Fibroblast of skin of scalp (primary cell): ENCODE measurements around the gene AIMP1.
"Not testable (repeated sequence)": the region's sequence is repeated elsewhere in the genome, so short reads cannot be mapped to it uniquely, and the experiment has no call there.

Experiments
- DNase-seq: peaks from one replicate; pipeline ENCODE4 v3.0.0-alpha.2; 2013

The AIMP1 gene

GRCh38 chr4:106353786-106354185 lies 37.4 kb downstream of the AIMP1 start:
- DNase-seq: no peak

GRCh38 chr4:106355193-106355592 lies 38.8 kb downstream of the AIMP1 start:
- no peak for DNase-seq

GRCh38 chr4:106358899-106359298 lies 42.5 kb downstream of the AIMP1 start:
- peak; percentile 72 for DNase-seq

DNA sequence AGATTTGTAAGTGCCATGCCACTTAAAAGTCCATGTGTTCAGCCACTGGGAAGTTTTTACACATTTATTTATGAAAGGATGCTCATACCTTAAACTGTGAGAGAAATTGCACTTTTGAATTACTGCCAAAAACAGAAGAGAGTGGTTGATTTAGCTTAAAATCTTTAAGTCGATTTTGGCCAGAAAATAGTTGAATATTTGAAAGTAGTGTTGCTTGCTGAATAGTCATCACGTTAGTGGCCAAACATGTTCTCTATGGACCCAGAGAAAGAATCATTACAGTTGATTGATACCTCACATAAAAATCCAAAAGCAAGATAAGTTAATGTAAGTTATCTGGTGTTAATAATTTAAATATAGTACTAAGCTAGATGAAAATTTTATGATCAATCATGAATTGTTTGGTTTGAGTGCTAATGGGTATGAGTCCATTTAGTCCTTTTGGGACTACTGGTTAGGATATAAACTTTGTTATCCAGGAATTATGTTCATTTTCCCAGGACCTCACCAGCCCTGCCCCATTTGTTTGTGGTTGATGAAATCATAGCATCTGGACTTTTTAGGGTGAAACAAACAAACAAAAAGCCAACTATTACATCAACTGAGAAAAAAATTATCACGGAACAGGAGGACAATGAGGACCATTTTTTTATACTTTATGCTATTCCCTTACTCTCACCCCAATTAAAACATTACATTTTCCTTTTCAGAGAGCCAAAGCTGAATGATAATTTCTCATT lies 45.9 kb downstream of the AIMP1 start:
- DNase-seq: no peak

- DNase-seq: no peak
These were observed 47.9 kb downstream of the AIMP1 start for GRCh38 chr4:106364282-106364681.

- peak; percentile 91 for DNase-seq
These were observed 49.3 kb downstream of the AIMP1 start for GRCh38 chr4:106365613-106366012.

DNA sequence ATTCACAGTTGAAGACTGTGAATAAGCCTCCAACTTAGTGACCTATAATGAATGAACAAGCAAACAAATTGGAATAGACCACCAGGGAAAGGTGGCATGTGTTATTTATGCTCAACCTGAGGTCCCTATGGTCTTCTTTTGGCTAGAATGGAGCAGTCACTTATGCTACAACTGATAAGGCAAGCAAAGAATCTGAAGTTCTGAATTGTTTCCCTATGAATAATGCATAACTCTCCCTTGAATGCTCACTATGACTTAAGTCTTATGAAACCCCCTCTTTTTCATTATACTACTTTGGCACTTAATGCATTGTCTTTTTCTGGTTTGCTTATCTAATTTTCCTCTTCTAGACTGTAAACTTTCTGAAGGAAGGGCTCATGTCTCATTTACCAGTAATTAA lies 49.7 kb downstream of the AIMP1 start:
- peak; percentile 65 for DNase-seq

DNA sequence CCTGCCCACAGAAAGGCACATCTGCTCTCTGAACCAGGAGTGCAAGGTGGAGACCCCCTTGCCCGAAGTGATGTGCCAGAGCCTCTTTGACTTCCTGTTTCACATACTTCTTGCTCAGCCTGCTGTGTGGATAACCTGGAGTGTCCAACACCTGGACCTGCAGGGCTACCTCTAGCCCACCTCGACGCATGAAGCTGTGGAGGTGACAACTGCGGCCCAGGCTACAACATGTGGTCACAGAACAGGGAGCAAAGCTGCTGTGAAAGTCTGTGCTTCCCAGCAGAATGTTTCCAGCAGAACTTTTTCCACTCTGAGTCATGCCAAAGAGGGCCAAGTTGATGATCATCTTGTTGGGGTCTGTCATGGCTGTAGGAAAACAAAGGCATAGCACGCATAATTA lies 50.7 kb downstream of the AIMP1 start:
- DNase-seq: no peak

GRCh38 chr4:106368678-106369077 lies 52.3 kb downstream of the AIMP1 start, which contains the start of gene GIMD1:
GIMD1 (minus strand) TSS chr4:106368778; CDS start chr4:106367435, 1,343 bp downstream.
- no peak for DNase-seq

DNA sequence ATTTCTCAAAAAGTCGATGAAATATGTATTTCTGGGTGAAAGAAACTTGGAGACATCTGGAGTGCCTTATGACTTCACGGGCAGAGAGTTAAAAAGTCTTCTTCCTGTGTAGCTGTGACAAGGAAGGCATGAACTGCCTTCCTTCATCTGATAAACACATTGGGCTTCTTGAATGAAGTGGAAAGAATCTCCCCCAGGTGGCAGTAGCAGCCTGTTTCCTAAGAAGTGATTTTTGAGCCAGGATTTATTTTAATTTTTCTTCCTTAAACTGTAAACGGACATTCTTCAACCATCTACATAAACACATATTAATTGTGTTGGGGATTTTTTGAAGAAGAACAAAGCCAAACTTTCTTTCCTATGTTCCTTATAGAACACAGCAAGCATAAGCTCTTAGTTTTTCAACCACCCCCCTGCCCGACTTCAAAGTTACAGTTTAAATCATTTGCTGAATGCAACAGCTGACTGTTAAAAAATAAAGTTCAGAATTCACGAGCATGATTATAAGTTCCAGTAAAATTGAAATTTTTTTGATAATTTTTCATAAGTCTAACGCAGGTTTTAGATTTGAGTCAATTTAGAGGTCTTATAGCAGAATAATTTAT lies 53.2 kb downstream of the AIMP1 start:
- peak; percentile 86 for DNase-seq

DNA sequence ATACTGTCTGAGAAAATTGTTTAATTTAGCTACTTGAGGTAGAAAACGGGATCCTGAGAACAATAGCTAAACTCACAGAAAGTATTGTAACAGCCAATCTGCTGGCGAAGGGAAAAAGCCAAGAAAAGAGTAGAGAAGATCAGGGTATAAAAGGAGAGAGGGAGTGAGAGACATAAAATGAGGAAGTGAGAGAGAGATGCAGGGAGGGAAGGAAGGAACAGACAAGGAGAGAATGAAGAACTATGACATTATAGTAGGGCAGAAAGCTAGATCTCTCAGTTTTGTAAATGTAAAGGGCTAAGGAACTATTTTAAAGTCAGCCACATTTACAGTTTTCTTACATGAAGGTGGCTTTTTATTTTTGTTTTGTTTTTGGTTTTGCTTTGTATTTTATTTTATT lies 53.9 kb downstream of the AIMP1 start:
- DNase-seq: no peak

DNA sequence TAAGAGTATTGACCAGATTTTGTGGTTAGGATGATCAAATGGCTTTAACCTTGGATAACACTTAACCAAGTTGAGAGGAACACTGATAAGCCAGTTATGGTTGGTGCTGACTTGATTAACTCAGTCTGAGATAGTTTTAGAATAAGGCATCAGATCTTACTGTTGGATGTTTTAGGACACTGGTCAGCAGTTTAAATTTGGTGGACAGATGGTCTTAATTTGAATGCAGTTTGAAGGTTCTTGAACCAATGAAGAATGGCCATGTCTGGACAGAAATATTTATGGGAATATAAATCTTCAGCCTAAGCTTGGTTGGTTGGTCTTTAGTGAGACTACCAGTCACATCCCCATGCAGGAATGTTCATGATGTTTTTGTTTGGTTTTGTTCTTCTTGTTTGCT lies 54.8 kb downstream of the AIMP1 start:
- no peak for DNase-seq

- no peak for DNase-seq
These were observed 56.7 kb downstream of the AIMP1 start for GRCh38 chr4:106373026-106373425.

DNA sequence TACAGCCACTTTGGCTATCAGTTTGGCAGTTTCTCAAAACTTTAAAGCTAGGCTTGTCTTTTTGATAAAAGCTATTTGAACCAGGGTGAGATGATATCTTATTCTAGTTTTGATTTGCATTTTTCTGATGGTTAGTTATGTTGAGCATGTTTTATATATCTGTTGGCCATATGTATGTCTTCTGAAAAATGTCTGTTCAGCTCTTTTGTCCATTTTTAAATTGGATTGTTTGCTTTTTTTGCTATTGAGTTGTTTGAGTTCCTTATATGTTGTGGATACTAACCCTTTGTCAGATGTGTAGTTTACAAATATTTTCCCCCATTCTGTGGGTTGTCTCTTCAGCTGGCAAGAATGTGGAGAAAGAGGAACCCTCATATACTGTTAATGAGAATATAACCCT lies 63.8 kb downstream of the AIMP1 start:
- DNase-seq: no peak

- DNase-seq: no peak
These were observed 68.5 kb downstream of the AIMP1 start for GRCh38 chr4:106384878-106385277.

- DNase-seq: no peak
These were observed 69.6 kb downstream of the AIMP1 start for GRCh38 chr4:106385853-106386393.

- DNase-seq: no peak
These were observed 79.2 kb downstream of the AIMP1 start for GRCh38 chr4:106395582-106395981.

- DNase-seq: not testable (repeated sequence)
These were observed 82.5 kb downstream of the AIMP1 start for GRCh38 chr4:106398898-106399297.
